ENCODE results near the gene CPS1. TPM values are rescaled to one million over a fixed set of nuclear protein-coding genes. Genes with fewer than 3 reads are reported as not detected.

CPS1 gene
- total RNA-seq, 2 donors from 2014 or later = 12.5 to 31.2 TPM

GRCh38 chr2:210519594-210519993, 36.8 kb upstream of the CPS1 start:
- Histone ChIP-seq H3K27me3 (ENCODE audit: control insufficient read depth, insufficient read depth, low read length, poor library complexity, severe bottlenecking) (no peaks in the 10 kb centered on the region), H3K9ac (ENCODE audit: extremely low read depth, low read length, poor library complexity, severe bottlenecking) (no peak overlapping the region), H3K9me3 (ENCODE audit: control insufficient read depth, low read length) (no peaks in the 10 kb centered on the region), H3K4me1 (ENCODE audit: control insufficient read depth, insufficient read depth, low read length) (no peaks in the 10 kb centered on the region), H3K36me3 (ENCODE audit: control insufficient read depth, insufficient read depth, low read length) (no peaks in the 10 kb centered on the region), H3K4me3 (ENCODE audit: low read length) (no peak overlapping the region), H3K27ac (ENCODE audit: low read depth, low read length) (no peak overlapping the region)
- Mint-ChIP-seq H3K4me1 (no peaks in the 10 kb centered on the region), H3K9me3 (peaks cover 2% of the 10 kb centered on the region), H3K4me3 (no peak overlapping the region), H3K27ac (no peak overlapping the region), H3K27me3 (ENCODE audit: insufficient read depth) (no peaks in the 10 kb centered on the region), H3K36me3 (ENCODE audit: low read depth) (no peaks in the 10 kb centered on the region)
- 89 to 96% methylated on average over 4 to 5 of the region's 5 CpGs for WGBS, 2 experiments (ENCODE audit: insufficient coverage in 1 of 2, insufficient read length in 1 of 2)
- no peak for DNase-seq
- TF ChIP-seq CTCF (conservative IDR thresholded peaks at IDR 0.05) = no peak

GRCh38 chr2:210522399-210522798, 34.0 kb upstream of the CPS1 start:
- no peaks in the 10 kb centered on the region for H3K36me3 ChIP-seq (ENCODE audit: control insufficient read depth, insufficient read depth, low read length)
- H3K27me3 Mint-ChIP-seq (ENCODE audit: insufficient read depth) = no peaks in the 10 kb centered on the region
- H3K4me3 Mint-ChIP-seq = no peak overlapping the region
- H3K4me1 Mint-ChIP-seq = peaks cover 10% of the 10 kb centered on the region
- no peak overlapping the region for H3K27ac Mint-ChIP-seq
- H3K4me1 ChIP-seq (ENCODE audit: control insufficient read depth, insufficient read depth, low read length) = no peaks in the 10 kb centered on the region
- H3K9me3 ChIP-seq (ENCODE audit: control insufficient read depth, low read length) = no peaks in the 10 kb centered on the region
- H3K4me3 ChIP-seq (ENCODE audit: low read length) = no peak overlapping the region
- no peaks in the 10 kb centered on the region for H3K27me3 ChIP-seq (ENCODE audit: control insufficient read depth, insufficient read depth, low read length, poor library complexity, severe bottlenecking)
- TF ChIP-seq CTCF (conservative IDR thresholded peaks at IDR 0.05) = no peak
- no peak overlapping the region for H3K9ac ChIP-seq (ENCODE audit: extremely low read depth, low read length, poor library complexity, severe bottlenecking)
- H3K27ac ChIP-seq (ENCODE audit: low read depth, low read length) = no peak overlapping the region
- no peaks in the 10 kb centered on the region for H3K9me3 Mint-ChIP-seq
- H3K36me3 Mint-ChIP-seq (ENCODE audit: low read depth) = no peaks in the 10 kb centered on the region
- DNase-seq = no peak

GRCh38 chr2:210523650-210524289, 32.6 kb upstream of the CPS1 start:
- H3K27me3 ChIP-seq (ENCODE audit: control insufficient read depth, insufficient read depth, low read length, poor library complexity, severe bottlenecking) = no peaks in the 10 kb centered on the region
- H3K9me3 ChIP-seq (ENCODE audit: control insufficient read depth, low read length) = no peaks in the 10 kb centered on the region
- H3K27ac Mint-ChIP-seq = no peak overlapping the region
- no peaks in the 10 kb centered on the region for H3K36me3 Mint-ChIP-seq (ENCODE audit: low read depth)
- no peak overlapping the region for H3K27ac ChIP-seq (ENCODE audit: low read depth, low read length)
- no peak overlapping the region for H3K4me3 ChIP-seq (ENCODE audit: low read length)
- H3K9me3 Mint-ChIP-seq = no peaks in the 10 kb centered on the region
- H3K4me1 Mint-ChIP-seq = peaks cover 10% of the 10 kb centered on the region
- no peaks in the 10 kb centered on the region for H3K36me3 ChIP-seq (ENCODE audit: control insufficient read depth, insufficient read depth, low read length)
- no peak overlapping the region for H3K4me3 Mint-ChIP-seq
- TF ChIP-seq CTCF (conservative IDR thresholded peaks at IDR 0.05) = no peak
- no peaks in the 10 kb centered on the region for H3K4me1 ChIP-seq (ENCODE audit: control insufficient read depth, insufficient read depth, low read length)
- no peaks in the 10 kb centered on the region for H3K27me3 Mint-ChIP-seq (ENCODE audit: insufficient read depth)
- 83 to 91% methylated on average over 1 to 4 of the region's 4 CpGs for WGBS, 2 experiments (ENCODE audit: insufficient coverage in 1 of 2, insufficient read length in 1 of 2)
- no peak overlapping the region for H3K9ac ChIP-seq (ENCODE audit: extremely low read depth, low read length, poor library complexity, severe bottlenecking)
- no peak for DNase-seq

Measured in endodermal cell (in vitro differentiated cells).